RWPE2 (cell line): Measurements from ENCODE around the gene COL8A1.

ENCODE experiments used
- ATAC-seq: fragments of 200-7000 bp; cut with Tn5 transposase; 3 replicates; pipeline ENCODE4 v1.9.1; 2021; ENCODE audit warnings: low read depth
- DNase-seq: peaks from one replicate; pipeline ENCODE4 v3.0.0-alpha.2; 2020; ENCODE audit warnings: low spot score
- H3K27ac ChIP-seq: fragments of 450-650 bp; 2 replicates; pipeline ENCODE4 v1.5.1; 2017; ENCODE audit warnings: mild to moderate bottlenecking; ENCODE audit not compliant: poor library complexity, severe bottlenecking
- H3K27me3 ChIP-seq: fragments of 250-450 bp; sonication (Bioruptor Pico); 2 replicates; pipeline ENCODE4 v1.5.1; 2021; ENCODE audit warnings: mild to moderate bottlenecking, moderate library complexity; ENCODE audit not compliant: insufficient read depth, poor library complexity, severe bottlenecking
- H3K36me3 ChIP-seq: fragments of 250-450 bp; sonication (Bioruptor Pico); 2 replicates; pipeline ENCODE4 v1.5.1; 2020; ENCODE audit warnings: low read depth, mild to moderate bottlenecking, moderate library complexity
- H3K4me1 ChIP-seq: fragments of 250-450 bp; sonication (Bioruptor Pico); 2 replicates; pipeline ENCODE4 v1.5.1; 2021; ENCODE audit warnings: mild to moderate bottlenecking, moderate library complexity; ENCODE audit not compliant: insufficient read depth, poor library complexity, severe bottlenecking
- H3K4me3 ChIP-seq: fragments of 250-450 bp; sonication (Bioruptor Pico); 2 replicates; pipeline ENCODE4 v1.5.1; 2021; ENCODE audit warnings: mild to moderate bottlenecking, moderate library complexity; ENCODE audit not compliant: severe bottlenecking
- H3K9me3 ChIP-seq: fragments of 250-450 bp; sonication (Bioruptor Pico); 2 replicates; pipeline ENCODE4 v1.5.1; 2021; ENCODE audit warnings: mild to moderate bottlenecking, moderate library complexity; ENCODE audit not compliant: severe bottlenecking
- TF ChIP-seq, protein P1 (sequence below): fragments of 450-650 bp; IDR thresholded peaks from one replicate; pipeline ENCODE4 v1.5.1; 2017; ENCODE audit warnings: mild to moderate bottlenecking, moderate library complexity; ENCODE audit not compliant: poor library complexity, severe bottlenecking

COL8A1 gene

DNA sequence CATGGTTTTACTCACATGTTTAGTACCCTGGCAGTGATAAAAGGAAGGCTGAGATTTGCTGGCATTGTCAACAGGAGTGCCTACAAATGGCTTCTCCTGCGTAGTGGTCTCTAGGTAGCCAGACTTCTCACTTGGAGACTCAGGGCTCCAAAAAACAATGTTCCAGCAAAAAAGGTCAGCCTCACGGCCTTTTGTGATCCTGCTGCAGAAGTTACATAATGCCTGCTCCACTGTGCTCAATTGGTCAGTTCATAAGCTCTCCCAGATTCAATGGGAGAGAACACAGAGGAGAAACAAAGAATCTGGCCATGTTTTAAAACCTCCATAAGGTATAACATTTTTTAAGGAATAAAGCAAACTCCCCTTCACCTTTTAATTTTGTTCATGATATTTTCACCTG is 103.2 kb downstream of the COL8A1 start:
- no peaks in the 10 kb centered on the region for H3K27me3 ChIP-seq
- H3K27ac ChIP-seq, result no peak overlapping the region
- ATAC-seq (no peak), DNase-seq (no peak)
- TF ChIP-seq, protein P1, sequence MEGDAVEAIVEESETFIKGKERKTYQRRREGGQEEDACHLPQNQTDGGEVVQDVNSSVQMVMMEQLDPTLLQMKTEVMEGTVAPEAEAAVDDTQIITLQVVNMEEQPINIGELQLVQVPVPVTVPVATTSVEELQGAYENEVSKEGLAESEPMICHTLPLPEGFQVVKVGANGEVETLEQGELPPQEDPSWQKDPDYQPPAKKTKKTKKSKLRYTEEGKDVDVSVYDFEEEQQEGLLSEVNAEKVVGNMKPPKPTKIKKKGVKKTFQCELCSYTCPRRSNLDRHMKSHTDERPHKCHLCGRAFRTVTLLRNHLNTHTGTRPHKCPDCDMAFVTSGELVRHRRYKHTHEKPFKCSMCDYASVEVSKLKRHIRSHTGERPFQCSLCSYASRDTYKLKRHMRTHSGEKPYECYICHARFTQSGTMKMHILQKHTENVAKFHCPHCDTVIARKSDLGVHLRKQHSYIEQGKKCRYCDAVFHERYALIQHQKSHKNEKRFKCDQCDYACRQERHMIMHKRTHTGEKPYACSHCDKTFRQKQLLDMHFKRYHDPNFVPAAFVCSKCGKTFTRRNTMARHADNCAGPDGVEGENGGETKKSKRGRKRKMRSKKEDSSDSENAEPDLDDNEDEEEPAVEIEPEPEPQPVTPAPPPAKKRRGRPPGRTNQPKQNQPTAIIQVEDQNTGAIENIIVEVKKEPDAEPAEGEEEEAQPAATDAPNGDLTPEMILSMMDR, result no peak
- peaks cover 35% of the 10 kb centered on the region for H3K36me3 ChIP-seq
- no peaks in the 10 kb centered on the region for H3K9me3 ChIP-seq
- no peaks in the 10 kb centered on the region for H3K4me1 ChIP-seq
- no peak overlapping the region for H3K4me3 ChIP-seq

DNA sequence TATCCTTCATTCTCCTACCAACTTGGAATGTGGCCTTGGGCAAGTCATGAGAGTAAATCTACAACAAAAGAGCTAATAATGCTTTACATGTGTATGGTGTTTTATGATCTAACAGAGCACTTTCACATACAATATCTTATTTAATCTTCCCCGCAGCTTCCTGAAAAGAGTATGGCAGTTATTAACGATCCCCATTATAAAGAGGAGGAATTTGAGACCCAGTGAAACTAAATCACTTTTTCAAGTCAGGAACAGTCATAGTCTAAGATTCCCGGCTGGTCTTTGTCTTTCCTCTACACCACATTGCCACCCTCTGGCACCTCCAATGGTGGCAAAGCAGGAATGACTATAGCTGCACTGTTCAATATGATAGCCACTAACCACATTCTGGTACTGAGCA is 109.5 kb downstream of the COL8A1 start:
- H3K9me3 ChIP-seq, result no peaks in the 10 kb centered on the region
- peak; percentile 83 for ATAC-seq
- DNase-seq, result no peak
- TF ChIP-seq, protein P1, result peak; percentile 54
- H3K4me3 ChIP-seq, result no peak overlapping the region
- H3K4me1 ChIP-seq, result peaks cover 20% of the 10 kb centered on the region
- H3K27me3 ChIP-seq, result no peaks in the 10 kb centered on the region
- H3K36me3 ChIP-seq, result peaks cover 37% of the 10 kb centered on the region
- peak overlapping the region; percentile 29 for H3K27ac ChIP-seq

DNA sequence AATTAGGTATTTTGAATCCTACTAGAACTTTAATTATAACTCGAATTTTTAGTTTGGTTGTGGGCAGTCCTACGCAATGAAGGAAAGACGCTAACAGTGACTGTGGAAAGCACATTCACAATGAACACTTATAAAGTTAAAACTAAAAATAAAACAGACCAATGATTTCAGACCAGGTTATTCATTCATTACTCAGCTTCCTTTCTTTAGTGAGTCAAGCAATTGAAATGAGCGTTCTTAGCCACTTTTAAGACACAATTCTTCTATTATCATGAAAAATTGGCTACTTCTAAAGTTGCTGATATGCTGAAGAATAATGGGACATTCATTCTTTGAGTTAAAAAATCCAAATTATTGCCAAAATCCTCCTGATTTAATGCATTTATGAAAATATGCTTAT is 113.3 kb downstream of the COL8A1 start:
- ATAC-seq (peak; percentile 75), DNase-seq (no peak)
- Histone ChIP-seq H3K27me3 (no peaks in the 10 kb centered on the region), H3K36me3 (peaks cover 19% of the 10 kb centered on the region), H3K9me3 (no peaks in the 10 kb centered on the region), H3K27ac (peak overlapping the region; percentile 84), H3K4me1 (peaks cover 20% of the 10 kb centered on the region), H3K4me3 (no peak overlapping the region)
- TF ChIP-seq, protein P1, result no peak

DNA sequence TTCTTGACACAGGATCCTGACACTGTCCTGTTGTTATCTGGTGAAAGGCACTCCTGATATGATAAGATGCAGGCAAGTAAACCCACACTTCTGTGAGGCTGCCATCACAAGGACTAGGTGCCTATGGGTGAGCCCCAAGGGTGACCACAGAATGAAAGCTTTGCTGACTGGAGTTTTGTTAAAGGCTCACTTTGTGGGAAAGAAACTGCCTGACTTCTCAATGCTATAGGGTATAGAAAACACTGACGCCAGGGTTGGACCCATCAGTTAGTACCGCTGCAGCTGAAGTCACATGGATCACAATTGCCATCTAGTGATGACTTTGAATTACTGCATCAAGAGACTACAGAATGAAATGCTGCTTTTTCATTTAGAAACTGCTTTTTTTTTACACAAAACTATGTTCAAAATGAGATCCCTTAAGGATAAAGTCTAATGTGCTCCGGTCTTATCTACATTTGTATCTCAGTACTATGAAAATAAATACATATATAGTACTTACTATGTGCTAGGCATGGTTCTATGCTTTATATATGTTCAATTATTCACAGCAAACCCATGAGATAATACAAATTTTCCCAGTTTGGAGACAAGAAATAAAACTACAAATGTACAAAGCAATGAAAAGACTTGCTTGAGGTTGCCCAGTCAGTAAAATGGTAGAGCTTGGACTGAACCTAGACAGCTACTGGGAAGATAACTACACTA is 115.0 kb downstream of the COL8A1 start:
- Histone ChIP-seq H3K27me3 (no peaks in the 10 kb centered on the region), H3K36me3 (peaks cover 13% of the 10 kb centered on the region), H3K4me3 (no peak overlapping the region), H3K27ac (peak overlapping the region; percentile 84), H3K4me1 (peaks cover 20% of the 10 kb centered on the region), H3K9me3 (no peaks in the 10 kb centered on the region)
- TF ChIP-seq, protein P1, result peak; percentile 80
- ATAC-seq, result peak; percentile 63
- DNase-seq, result no peak

DNA sequence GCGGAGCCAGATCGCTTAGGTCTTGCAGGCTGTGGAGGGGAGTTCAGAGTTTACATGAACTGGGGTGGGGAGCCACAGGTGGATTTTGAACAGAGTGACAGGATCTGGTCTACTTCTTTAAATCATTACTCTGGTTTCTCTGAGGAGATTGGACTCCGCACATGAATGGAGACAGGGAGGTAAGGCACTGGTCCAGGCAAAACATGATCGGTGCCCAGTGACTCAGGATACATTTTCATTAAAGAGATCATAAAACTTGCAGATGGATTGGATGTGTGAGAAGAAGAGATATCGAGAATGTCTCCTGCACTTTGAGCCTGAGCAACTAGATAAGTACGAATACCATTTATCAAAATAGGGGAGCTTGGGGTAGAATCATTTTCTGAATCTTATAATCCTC is 117.4 kb downstream of the COL8A1 start:
- TF ChIP-seq, protein P1, result no peak
- no peak for ATAC-seq
- H3K36me3 ChIP-seq, result peaks cover 14% of the 10 kb centered on the region

More for the DNA sequence above, 117.4 kb downstream of the COL8A1 start:
- no peaks in the 10 kb centered on the region for H3K27me3 ChIP-seq
- DNase-seq, result no peak
- no peak overlapping the region for H3K4me3 ChIP-seq
- no peaks in the 10 kb centered on the region for H3K9me3 ChIP-seq
- H3K27ac ChIP-seq, result no peak overlapping the region
- peaks cover 16% of the 10 kb centered on the region for H3K4me1 ChIP-seq
